ENCODE data around the gene TUBG2.

Gene TUBG2

GRCh38 chr17:42677921-42678781 lies 19.1 kb downstream of the TUBG2 start:
- no peak for FAIRE-seq

GRCh38 chr17:42678951-42679491 lies 19.9 kb downstream of the TUBG2 start:
- no peak for FAIRE-seq

DNA sequence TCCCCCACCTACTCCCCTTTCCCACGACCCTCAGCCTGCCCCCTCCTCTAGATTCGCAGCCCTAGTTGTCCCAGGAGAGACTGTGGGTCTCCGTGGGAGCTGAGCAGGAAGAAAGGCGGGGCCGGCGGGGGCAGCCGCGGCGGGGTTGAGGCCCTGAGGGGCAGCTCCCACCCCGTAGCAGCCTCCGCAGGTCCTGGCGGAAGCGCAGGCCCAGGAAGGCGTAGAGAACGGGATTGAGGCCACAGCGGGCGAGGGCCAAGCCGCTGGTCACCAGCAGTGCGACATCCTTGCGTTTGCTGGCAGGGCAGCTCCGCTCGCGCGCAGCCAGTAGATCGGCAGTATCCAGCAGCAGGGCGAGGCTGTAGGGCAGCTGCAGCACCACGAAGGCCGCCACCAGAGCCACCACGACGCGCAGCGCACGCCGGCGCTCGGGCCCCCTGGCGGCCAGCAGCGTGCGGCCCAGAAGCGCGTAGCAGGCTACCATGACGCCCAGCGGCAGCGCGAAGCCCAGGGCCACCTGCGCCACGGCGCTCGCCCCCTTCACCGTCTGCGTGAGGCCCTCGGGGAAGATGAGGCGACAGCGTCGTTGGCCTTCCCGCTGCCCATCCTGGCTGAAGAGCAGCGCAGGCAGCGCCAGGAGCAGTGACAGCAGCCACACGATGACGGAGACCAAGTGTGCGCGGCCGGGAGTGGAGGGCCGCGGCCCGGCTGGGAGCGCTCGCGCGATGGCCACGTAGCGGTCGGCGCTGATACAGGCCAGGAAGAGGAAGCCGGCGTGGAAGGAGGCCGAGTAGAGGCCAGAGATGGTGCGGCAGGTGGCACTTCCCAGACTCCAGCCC lies 20.6 kb downstream of the TUBG2 start:
- FAIRE-seq = no peak

DNA sequence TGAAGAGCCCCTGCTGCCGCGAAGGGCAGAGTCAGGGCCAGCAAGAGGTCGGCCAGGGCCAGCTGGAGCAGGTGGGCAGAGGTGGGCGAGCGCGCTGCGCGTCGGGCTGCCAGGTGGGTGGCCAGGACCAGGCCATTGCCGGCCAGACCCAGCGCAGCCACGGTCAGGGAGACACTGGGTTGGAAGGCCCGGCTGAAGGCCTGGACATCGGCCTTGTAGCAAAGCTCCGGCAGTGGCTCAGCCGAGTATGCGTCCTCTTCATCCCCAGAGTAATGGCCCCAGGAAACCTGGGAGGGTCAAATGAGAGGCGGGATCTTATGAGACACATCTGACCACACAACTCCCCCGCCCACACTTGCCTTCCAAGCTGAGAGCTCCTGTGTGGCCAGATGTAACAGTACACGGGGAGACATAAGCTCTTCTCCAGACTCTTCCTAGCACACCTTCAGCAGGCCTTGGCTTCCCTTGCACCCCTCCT lies 21.3 kb downstream of the TUBG2 start:
- no peak for FAIRE-seq

DNA sequence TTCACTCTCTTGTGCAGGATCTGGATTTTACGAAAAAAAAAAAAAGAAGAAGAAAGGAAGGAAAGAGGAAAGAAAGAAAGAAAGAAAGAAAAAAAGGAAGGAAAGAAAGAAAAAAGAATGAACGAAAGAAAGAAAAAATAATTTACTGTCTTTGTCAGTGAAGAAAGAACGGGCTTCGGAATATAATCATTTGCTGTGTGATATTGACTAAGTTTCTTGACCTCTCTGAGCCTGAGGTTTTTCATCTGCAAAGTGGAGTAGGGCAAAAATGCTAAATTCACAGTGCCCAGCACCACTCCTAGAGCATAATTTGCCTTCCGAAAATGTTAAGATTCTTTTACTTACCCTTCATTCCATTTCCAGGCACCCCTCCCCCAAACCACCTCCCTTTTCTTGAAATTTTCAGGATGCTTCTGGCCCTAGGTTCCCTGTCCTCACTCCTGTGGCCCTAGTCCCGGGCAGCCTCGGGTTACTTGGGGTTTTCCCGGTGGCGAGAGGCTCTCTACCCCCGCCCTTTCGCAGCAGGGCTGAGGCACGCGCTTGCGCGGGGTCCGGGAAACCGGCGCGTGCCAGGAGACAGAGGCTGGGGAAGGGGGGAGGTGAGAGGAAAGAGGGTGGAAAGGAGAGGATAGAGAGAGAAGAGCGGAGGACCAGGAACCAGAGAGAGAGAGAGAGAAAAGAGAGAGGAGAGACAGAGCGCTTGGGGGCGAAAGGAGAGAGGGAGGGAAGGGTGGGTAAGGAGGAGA lies 23.1 kb downstream of the TUBG2 start, which contains the start of gene CNTNAP1:
Gene CNTNAP1 (plus strand): TSS at position 556 of the 746 bp plus-strand sequence. CDS start 299 bp downstream, outside the sequence.
- FAIRE-seq = no peak

DNA sequence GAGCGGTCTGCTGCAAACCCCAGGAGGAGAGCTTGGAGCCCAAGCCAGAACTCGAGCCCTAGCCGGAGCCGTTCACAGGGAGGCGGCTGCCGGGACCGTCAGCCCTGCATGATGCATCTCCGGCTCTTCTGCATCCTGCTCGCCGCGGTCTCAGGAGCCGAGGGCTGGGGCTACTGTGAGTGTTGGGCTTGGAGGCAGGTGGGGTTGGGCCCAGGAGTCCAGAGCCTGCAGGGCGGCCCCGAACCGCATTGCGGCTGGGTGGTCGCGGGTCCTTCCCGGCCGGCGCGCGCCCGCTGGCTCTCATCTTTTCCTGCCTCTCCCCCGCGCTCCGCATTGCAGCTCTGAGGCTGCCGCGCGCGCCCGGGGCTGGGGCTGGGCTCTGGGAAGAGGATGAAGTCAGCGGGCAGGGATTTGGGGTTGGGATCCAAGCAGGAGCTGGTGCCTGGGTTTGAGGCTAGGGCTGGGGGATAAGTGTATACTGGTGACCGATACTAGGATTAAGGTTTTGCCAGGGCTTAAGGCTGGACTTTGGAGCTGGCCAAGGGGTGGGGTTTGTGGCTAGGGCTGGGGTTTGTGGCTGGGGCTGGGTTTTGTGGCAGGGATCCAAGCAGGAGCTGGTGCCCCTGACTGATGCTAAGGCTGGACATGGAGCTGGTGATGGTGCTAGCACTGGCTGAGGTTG lies 23.8 kb downstream of the TUBG2 start:
- FAIRE-seq = no peak

GRCh38 chr17:42683407-42684034 lies 24.4 kb downstream of the TUBG2 start:
- no peak for FAIRE-seq

- no peak for FAIRE-seq
Observed at GRCh38 chr17:42684929-42685556, 26.0 kb downstream of the TUBG2 start.

- no peak for FAIRE-seq
Observed at GRCh38 chr17:42685831-42686230, 26.7 kb downstream of the TUBG2 start.

DNA sequence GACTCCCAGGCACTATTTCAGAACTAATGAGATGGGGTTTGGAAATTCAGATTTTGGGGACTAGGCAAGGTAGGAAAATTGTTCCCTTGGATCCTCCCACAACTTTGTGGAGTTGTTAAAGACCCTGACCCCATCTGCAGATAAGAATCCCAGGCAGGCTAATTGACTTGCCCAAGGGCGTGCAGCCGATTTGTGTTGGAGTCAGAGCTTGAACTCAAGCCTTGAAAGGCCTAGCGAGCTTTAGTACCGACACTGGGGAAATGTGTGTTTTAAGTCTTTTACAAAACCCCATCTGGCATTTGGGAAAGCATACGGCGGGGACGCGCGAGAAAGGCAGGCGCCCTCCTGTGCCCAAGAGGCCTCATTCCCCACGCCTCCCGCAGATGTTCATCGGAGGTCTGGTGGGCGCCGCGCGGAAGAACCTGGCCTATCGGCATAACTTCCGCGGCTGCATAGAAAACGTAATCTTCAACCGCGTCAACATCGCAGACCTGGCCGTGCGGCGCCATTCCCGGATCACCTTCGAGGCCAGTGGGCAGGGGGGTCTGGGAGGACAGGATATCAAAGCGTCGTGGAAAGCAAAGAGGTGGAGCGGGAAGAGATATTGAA lies 27.5 kb downstream of the TUBG2 start:
- no peak for FAIRE-seq

DNA sequence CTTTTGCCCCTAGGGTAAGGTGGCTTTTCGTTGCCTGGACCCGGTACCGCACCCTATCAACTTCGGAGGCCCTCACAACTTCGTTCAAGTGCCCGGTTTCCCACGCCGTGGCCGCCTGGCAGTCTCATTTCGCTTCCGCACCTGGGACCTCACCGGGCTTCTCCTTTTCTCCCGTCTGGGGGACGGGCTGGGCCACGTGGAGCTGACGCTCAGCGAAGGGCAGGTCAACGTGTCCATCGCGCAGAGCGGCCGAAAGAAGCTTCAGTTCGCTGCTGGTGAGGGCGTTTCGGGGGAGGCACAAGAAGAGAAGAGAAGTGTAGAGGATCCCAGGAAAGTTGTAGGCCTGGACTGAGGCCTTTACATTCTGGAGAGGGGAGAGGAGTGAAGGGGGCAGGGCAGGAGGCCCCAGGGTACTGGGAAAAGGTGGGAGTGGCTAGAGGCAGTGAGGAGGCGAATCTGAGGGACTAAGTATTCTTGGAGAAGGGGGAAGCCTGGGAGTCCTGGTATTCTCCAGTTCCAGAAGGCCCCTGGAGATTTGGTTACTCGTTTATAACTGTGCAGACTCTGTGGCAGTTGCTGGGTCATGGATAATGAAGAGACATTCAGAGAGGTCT lies 28.7 kb downstream of the TUBG2 start:
- no peak for FAIRE-seq

GRCh38 chr17:42690596-42690995 lies 31.5 kb downstream of the TUBG2 start:
- FAIRE-seq = no peak

- no peak for FAIRE-seq
Observed at GRCh38 chr17:42691021-42691545, 32.0 kb downstream of the TUBG2 start.

GRCh38 chr17:42692489-42692888 lies 33.4 kb downstream of the TUBG2 start:
- no peak for FAIRE-seq

- no peak for FAIRE-seq
Observed at GRCh38 chr17:42694524-42694923, 35.4 kb downstream of the TUBG2 start.

GRCh38 chr17:42695500-42695899 lies 36.4 kb downstream of the TUBG2 start:
- FAIRE-seq = no peak

DNA sequence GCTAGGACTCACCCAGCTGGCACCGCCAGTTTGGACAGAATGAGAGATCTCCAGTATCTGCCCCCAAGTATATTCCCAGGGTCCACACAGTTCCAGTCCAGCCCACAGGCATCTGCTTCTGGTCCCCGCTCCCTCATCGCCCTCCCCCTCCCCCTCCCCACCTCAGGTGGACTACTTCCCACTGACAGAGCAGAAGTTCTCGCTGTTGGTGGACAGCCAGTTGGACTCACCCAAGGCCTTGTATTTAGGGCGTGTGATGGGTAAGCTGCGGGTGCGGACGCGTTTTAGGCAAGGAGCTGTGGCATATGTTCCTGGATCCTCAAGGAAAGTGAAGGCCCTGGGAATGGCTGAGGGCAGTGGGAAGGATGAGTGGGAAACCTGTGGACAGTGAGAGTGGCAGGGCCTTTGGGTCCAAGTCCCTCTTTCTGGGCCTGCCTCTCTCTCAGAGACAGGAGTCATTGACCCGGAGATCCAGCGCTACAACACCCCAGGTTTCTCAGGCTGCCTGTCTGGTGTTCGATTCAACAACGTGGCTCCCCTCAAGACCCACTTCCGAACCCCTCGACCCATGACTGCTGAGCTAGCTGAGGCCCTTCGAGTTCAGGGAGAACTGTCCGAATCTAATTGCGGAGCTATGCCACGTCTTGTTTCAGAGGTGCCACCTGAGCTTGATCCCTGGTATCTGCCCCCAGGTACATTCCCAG lies 38.2 kb downstream of the TUBG2 start:
- FAIRE-seq = no peak

- FAIRE-seq = no peak
Observed at GRCh38 chr17:42698736-42699414, 39.8 kb downstream of the TUBG2 start.

DNA sequence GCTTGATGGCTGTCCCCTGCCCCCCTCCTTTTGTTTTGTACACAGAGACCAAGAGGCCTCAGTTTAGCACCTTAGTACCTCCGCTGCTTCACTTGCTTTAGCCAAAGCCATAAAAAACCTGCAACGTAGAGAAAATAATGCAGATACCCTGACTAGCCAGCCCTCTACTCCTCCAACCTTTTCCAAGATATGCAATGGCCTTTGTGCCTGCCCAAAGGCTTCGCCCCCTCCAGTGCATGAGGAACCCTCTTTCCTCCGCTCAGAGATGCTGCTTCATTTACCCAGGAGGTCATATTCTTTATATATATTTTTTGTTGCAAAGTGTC lies 40.3 kb downstream of the TUBG2 start:
- FAIRE-seq = no peak

Data from A204.1 (cell line).